Hepatocyte (in vitro differentiated cells): ENCODE measurements around the gene RAB4B. TPM values are rescaled to one million over a fixed set of nuclear protein-coding genes. Genes with fewer than 3 reads are reported as not detected.
A peak's percentile ranks its signal among the peaks of the same experiment; 100 is the strongest.

Source experiments
- DNase-seq: peaks from one replicate; pipeline ENCODE4 v3.0.0-alpha.2; 2016; ENCODE audit warnings: low spot score
- H2AFZ ChIP-seq: fragments of 200-600 bp; sonication (generic); 2 replicates; pipeline ENCODE4 v1.6.0; 2016; ENCODE audit warnings: antibody characterized with exemption, mild to moderate bottlenecking
- H3K27ac ChIP-seq: fragments of 200-600 bp; sonication (generic); 2 replicates; pipeline ENCODE4 v1.5.1; 2016; ENCODE audit warnings: mild to moderate bottlenecking
- H3K27me3 ChIP-seq: fragments of 200-600 bp; sonication (generic); 2 replicates; pipeline ENCODE4 v1.6.1; 2016
- H3K36me3 ChIP-seq: fragments of 200-600 bp; sonication (generic); replicated peaks from 2 replicates; pipeline ENCODE4 v1.5.1; 2016; ENCODE audit warnings: low read depth; ENCODE audit not compliant: insufficient read depth
- H3K4me1 ChIP-seq: fragments of 200-600 bp; sonication (generic); 2 replicates; pipeline ENCODE4 v1.5.1; 2016; ENCODE audit warnings: mild to moderate bottlenecking, moderate library complexity; ENCODE audit not compliant: insufficient read depth
- H3K4me2 ChIP-seq: fragments of 200-600 bp; sonication (generic); 2 replicates; pipeline ENCODE4 v1.6.0; 2016
- H3K4me3 ChIP-seq: fragments of 200-600 bp; sonication (generic); 2 replicates; pipeline ENCODE4 v1.5.1; 2016; ENCODE audit warnings: mild to moderate bottlenecking
- H3K79me2 ChIP-seq: fragments of 200-600 bp; sonication (generic); 2 replicates; pipeline ENCODE4 v1.6.0; 2017; ENCODE audit warnings: mild to moderate bottlenecking
- H3K9me2 ChIP-seq: fragments of 200-600 bp; sonication (generic); replicated peaks from 2 replicates; pipeline ENCODE4 v1.6.0; 2017; ENCODE audit warnings: mild to moderate bottlenecking; ENCODE audit not compliant: insufficient read depth
- H3K9me3 ChIP-seq: fragments of 200-600 bp; sonication (generic); 2 replicates; pipeline ENCODE4 v1.5.1; 2016; ENCODE audit warnings: low read depth, mild to moderate bottlenecking
- H4K20me1 ChIP-seq: fragments of 200-600 bp; sonication (generic); 2 replicates; pipeline ENCODE4 v1.6.0; 2016; ENCODE audit warnings: mild to moderate bottlenecking; ENCODE audit not compliant: insufficient read depth, poor library complexity, severe bottlenecking
- EZH2 ChIP-seq: fragments of 200-600 bp; sonication (generic); IDR thresholded peaks from 2 replicates; pipeline ENCODE4 v1.6.1; 2016; ENCODE audit warnings: antibody characterized with exemption, mild to moderate bottlenecking, borderline replicate concordance
- EZH2phosphoT487 ChIP-seq: fragments of 200-600 bp; sonication (generic); IDR thresholded peaks from one replicate; pipeline ENCODE4 v1.6.1; 2018; ENCODE audit warnings: antibody characterized with exemption, mild to moderate bottlenecking, low read depth, moderate library complexity; ENCODE audit not compliant: unreplicated experiment, severe bottlenecking
- WGBS: methylation state at CpG from one replicate; pipeline ENCODE4 v1.1.6; 2016; ENCODE audit warnings: low lambda C conversion rate; ENCODE audit errors: missing lambda C conversion rate; 5-methylcytosine and 5-hydroxymethylcytosine counted together
- polyA plus RNA-seq: library from polyadenylated mRNA; unstranded; fragments of >200 nt; fragmentation: Nextera tagmentation; extraction: Ambion mirVana; gene quantifications from 2 replicates; pipeline ENCODE4 v1.2.1, GENCODE V29; 2016
- total RNA-seq: library from RNA; depleted of rRNA; stranded (reverse); fragments of >200 nt; gene quantifications from 2 replicates; pipeline ENCODE4 v1.2.3, GENCODE V29; 2014
- TF ChIP-seq, protein P1 (sequence below): fragments of 200-600 bp; sonication (generic); IDR thresholded peaks from 2 replicates; pipeline ENCODE4 v1.5.1; 2016; ENCODE audit warnings: antibody characterized with exemption, mild to moderate bottlenecking; ENCODE audit not compliant: poor library complexity

Gene RAB4B
- total and polyA plus RNA-seq, 2 experiments from 2014 or later: 20.2 to 49.3 TPM

DNA sequence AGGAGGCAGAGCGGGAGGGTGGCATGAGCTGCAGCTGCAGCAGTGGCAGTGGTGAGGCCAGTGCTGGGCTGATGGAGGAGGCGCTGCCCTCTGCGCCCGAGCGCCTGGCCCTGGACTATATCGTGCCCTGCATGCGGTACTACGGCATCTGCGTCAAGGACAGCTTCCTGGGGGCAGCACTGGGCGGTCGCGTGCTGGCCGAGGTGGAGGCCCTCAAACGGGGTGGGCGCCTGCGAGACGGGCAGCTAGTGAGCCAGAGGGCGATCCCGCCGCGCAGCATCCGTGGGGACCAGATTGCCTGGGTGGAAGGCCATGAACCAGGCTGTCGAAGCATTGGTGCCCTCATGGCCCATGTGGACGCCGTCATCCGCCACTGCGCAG lies 22.9 kb downstream of the RAB4B start:
- peaks cover 63% of the 10 kb centered on the region for H3K4me1 ChIP-seq
- no peaks in the 10 kb centered on the region for H3K9me2 ChIP-seq
- WGBS: 95% methylated on average over 27 of the region's 27 CpGs
- TF ChIP-seq, protein P1, sequence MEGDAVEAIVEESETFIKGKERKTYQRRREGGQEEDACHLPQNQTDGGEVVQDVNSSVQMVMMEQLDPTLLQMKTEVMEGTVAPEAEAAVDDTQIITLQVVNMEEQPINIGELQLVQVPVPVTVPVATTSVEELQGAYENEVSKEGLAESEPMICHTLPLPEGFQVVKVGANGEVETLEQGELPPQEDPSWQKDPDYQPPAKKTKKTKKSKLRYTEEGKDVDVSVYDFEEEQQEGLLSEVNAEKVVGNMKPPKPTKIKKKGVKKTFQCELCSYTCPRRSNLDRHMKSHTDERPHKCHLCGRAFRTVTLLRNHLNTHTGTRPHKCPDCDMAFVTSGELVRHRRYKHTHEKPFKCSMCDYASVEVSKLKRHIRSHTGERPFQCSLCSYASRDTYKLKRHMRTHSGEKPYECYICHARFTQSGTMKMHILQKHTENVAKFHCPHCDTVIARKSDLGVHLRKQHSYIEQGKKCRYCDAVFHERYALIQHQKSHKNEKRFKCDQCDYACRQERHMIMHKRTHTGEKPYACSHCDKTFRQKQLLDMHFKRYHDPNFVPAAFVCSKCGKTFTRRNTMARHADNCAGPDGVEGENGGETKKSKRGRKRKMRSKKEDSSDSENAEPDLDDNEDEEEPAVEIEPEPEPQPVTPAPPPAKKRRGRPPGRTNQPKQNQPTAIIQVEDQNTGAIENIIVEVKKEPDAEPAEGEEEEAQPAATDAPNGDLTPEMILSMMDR: no peak
- TF ChIP-seq EZH2phosphoT487 (no peak), EZH2 (no peak)
- peaks cover 69% of the 10 kb centered on the region for H3K79me2 ChIP-seq
- H3K27me3 ChIP-seq: no peaks in the 10 kb centered on the region
- no peak overlapping the region for H3K27ac ChIP-seq
- H3K9me3 ChIP-seq: no peaks in the 10 kb centered on the region
- no peaks in the 10 kb centered on the region for H3K36me3 ChIP-seq
- H2AFZ ChIP-seq: no peak overlapping the region
- H3K4me3 ChIP-seq: no peak overlapping the region
- peak overlapping the region; percentile 98 for H3K4me2 ChIP-seq
- H4K20me1 ChIP-seq: peaks cover 60% of the 10 kb centered on the region
- no peak for DNase-seq

DNA sequence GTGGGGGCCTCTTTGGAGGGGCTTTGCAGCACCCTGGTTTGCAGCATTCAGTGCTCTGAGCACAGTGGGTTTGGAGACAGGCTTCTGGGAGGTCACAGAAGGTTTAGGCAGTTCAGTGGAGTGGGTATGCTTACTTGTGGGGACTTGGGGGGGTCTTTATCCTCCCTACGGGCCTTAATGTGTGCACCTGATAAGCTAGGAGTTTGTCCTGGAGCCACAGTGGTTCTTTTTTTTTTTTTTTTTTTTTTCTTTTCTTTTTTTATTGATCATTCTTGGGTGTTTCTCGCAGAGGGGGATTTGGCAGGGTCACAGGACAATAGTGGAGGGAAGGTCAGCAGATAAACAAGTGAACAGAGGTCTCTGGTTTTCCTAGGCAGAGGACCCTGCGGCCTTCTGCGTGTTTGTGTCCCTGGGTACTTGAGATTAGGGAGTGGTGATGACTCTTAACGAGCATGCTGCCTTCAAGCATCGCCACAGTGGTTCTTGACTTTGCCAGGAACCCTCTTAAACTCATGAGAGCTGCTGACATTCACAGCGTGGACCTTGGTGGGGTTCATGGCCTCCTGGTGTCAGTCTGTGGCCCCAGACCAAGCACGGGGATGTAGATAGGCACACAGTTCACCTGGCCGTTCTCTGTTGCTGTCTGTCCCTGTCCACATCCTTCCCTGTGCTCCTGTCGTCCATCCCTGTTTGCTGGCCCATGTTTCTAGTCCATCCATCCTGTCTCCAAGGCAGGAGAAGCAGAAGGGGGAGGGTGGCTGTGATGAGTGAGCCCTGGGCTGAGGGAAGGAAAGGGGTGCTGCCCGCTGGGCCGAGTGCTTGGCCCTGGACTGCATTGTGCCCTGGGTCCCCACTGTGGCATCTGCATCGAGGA lies 23.6 kb downstream of the RAB4B start:
- Histone ChIP-seq H3K4me3 (no peak overlapping the region), H3K4me1 (peaks cover 69% of the 10 kb centered on the region), H3K36me3 (no peaks in the 10 kb centered on the region), H3K9me2 (no peaks in the 10 kb centered on the region), H3K27me3 (no peaks in the 10 kb centered on the region), H3K9me3 (no peaks in the 10 kb centered on the region), H3K4me2 (peak overlapping the region; percentile 98), H4K20me1 (peaks cover 66% of the 10 kb centered on the region), H3K79me2 (peaks cover 74% of the 10 kb centered on the region), H3K27ac (peak overlapping the region; percentile 28), H2AFZ (no peak overlapping the region)
- 67% methylated on average over 12 of the region's 13 CpGs for WGBS
- TF ChIP-seq EZH2phosphoT487: no peak
- TF ChIP-seq EZH2: no peak
- TF ChIP-seq, protein P1: no peak
- no peak for DNase-seq

DNA sequence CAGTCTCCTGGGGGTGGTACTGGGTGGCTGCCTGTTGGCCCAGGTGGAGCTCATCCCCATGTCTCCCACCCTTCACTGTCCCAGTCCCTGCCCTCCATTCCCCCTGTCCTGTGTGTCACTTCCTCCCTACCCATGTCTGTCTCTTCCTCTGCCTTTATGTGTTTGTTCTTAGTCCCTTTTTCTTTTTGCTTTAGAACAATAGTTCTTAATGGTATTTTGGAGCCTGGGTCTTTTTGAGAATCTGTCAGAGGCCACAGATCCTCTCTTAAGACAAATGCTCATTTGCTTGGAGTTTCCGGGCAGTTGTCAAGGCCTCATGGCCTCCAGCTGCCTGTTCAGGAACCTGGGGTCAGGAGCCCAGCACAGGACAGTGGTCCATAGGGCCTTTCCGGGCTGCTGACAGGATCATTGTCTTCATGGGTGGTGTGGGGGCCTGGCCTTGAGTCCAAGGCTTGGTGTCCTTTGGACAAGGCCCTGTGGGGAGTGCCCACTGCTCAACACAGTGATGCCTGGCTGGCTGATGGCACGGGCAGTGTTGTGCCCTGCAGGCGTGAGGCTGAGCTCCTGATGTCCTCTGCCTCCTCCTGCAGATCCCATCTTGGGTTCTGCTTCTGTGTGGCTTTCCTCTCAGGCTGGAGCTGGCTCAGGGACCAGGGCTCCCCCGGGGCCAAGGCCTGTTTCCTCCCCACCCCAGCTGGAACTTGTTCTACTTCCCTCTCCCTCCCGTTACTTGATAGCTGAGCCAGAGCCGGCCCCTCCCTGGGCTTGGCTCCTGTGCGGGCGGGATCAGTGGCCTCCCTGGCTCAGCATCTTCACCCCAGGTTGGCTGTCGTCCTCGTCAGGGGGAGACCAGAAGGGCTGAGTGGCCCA lies 24.5 kb downstream of the RAB4B start:
- peaks cover 70% of the 10 kb centered on the region for H4K20me1 ChIP-seq
- H3K9me2 ChIP-seq: no peaks in the 10 kb centered on the region
- H3K4me1 ChIP-seq: peaks cover 67% of the 10 kb centered on the region
- no peaks in the 10 kb centered on the region for H3K36me3 ChIP-seq
- DNase-seq: no peak
- TF ChIP-seq EZH2: no peak
- TF ChIP-seq EZH2phosphoT487: no peak
- TF ChIP-seq, protein P1: no peak
- no peak overlapping the region for H3K4me3 ChIP-seq
- H3K79me2 ChIP-seq: peaks cover 80% of the 10 kb centered on the region
- no peaks in the 10 kb centered on the region for H3K27me3 ChIP-seq
- 53% methylated on average over 11 of the region's 11 CpGs for WGBS
- no peak overlapping the region for H2AFZ ChIP-seq
- no peaks in the 10 kb centered on the region for H3K9me3 ChIP-seq
- H3K27ac ChIP-seq: peak overlapping the region; percentile 76
- H3K4me2 ChIP-seq: peak overlapping the region; percentile 98
